HCT116 (cell line): Measurements from ENCODE around the gene TRIM65.

Experiments used
- CEBPB ChIP-seq: IDR thresholded peaks from 2 replicates; pipeline ENCODE4 v1.6.1; 2012; ENCODE audit warnings: low read depth
- EZH2 ChIP-seq: fragments of 200-600 bp; sonication (generic); IDR thresholded peaks from 2 replicates; pipeline ENCODE4 v1.6.1; 2017; ENCODE audit warnings: antibody characterized with exemption, mixed run types
- EZH2phosphoT487 ChIP-seq: fragments of 200-600 bp; IDR thresholded peaks from 2 replicates; pipeline ENCODE4 v1.6.1; 2018; ENCODE audit warnings: antibody characterized with exemption, borderline replicate concordance
- POLR2A ChIP-seq: IDR thresholded peaks from 2 replicates; pipeline ENCODE4 v1.7.0; 2011; ENCODE audit warnings: borderline replicate concordance; ENCODE audit not compliant: insufficient read depth, insufficient read length; ENCODE audit errors: extremely low read depth
- POLR2AphosphoS5 ChIP-seq: IDR thresholded peaks from 2 replicates; pipeline ENCODE4 v1.6.1; 2011; ENCODE audit warnings: mild to moderate bottlenecking, low read depth, low read length, moderate library complexity
- RAD21 ChIP-seq: IDR thresholded peaks from 2 replicates; pipeline ENCODE4 v1.6.1; 2012; ENCODE audit warnings: low read depth, mild to moderate bottlenecking
- TF ChIP-seq, protein P1 (sequence below), 3 experiments: fragments of 200-600 bp in 1 of 3; sonication (generic) in 1 of 3; IDR thresholded peaks in 2 of 3; conservative IDR thresholded peaks in 1 of 3; 2 replicates each; pipeline ENCODE4 v1.5.1; 2012 to 2017; ENCODE audit warnings: low read depth in 2 of 3, low read length in 2 of 3, antibody characterized with exemption in 1 of 3, borderline replicate concordance in 1 of 3, control low read depth in 1 of 3, mild to moderate bottlenecking in 1 of 3, mixed read lengths in 1 of 3, mixed run types in 1 of 3, moderate library complexity in 1 of 3; ENCODE audit not compliant: insufficient read depth in 1 of 3
- TF ChIP-seq, protein P2 (sequence below): IDR thresholded peaks from 2 replicates; pipeline ENCODE4 v1.6.1; 2012; ENCODE audit warnings: low read depth
- TF ChIP-seq, protein P3 (sequence below): IDR thresholded peaks from 2 replicates; pipeline ENCODE4 v1.6.1; 2012
- TF ChIP-seq, protein P4 (sequence below): IDR thresholded peaks from 2 replicates; pipeline ENCODE4 v1.6.1; 2011; ENCODE audit warnings: mild to moderate bottlenecking, low read length, moderate library complexity; ENCODE audit not compliant: insufficient replicate concordance; ENCODE audit errors: extremely low read depth

DNA sequence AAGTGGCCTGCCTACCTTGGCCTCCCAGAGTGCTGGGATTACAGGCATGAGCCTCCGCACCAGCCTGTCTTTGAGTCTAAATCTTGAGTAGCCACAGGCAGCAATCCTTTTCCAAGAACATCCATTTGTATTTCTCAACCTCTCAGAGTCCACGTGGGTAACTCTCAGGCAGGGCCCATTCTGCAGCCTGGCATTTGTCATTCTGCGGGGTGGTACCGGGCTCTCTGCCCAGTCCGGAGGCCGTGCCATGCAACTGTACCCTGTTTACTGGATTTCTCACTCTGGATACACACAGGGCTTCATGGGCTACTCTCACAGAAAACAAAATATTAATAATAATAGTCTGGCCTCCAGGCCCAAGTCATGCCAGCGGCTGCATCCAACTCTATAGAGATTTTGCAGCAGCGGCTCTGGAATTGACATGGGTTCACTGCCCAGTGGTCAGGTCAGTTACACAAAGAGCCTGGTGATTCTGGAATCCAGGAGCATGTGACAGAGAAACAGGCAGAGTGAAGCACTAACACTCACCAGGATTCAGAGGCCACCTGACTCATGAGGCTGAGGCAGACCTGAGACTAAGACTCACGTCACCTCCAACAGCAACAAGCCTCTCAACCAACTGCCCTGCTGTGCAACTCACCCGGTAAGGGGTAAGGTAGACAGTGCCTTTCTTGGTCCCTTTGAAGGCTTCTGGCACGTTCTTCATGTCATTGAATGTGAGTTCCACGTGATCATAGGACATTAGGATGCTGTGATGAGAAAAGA lies 45.6 kb downstream of the TRIM65 start:
- TF ChIP-seq POLR2A: no peak
- TF ChIP-seq, protein P1, sequence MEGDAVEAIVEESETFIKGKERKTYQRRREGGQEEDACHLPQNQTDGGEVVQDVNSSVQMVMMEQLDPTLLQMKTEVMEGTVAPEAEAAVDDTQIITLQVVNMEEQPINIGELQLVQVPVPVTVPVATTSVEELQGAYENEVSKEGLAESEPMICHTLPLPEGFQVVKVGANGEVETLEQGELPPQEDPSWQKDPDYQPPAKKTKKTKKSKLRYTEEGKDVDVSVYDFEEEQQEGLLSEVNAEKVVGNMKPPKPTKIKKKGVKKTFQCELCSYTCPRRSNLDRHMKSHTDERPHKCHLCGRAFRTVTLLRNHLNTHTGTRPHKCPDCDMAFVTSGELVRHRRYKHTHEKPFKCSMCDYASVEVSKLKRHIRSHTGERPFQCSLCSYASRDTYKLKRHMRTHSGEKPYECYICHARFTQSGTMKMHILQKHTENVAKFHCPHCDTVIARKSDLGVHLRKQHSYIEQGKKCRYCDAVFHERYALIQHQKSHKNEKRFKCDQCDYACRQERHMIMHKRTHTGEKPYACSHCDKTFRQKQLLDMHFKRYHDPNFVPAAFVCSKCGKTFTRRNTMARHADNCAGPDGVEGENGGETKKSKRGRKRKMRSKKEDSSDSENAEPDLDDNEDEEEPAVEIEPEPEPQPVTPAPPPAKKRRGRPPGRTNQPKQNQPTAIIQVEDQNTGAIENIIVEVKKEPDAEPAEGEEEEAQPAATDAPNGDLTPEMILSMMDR (IDR thresholded peaks at IDR 0.05 in 2 of 3, conservative IDR thresholded peaks at IDR 0.05 in 1 of 3; ENCODE audit: borderline replicate concordance in 1 of 3, insufficient read depth in 1 of 3, low read depth in 2 of 3, low read length in 2 of 3): no peak
- TF ChIP-seq, protein P2, sequence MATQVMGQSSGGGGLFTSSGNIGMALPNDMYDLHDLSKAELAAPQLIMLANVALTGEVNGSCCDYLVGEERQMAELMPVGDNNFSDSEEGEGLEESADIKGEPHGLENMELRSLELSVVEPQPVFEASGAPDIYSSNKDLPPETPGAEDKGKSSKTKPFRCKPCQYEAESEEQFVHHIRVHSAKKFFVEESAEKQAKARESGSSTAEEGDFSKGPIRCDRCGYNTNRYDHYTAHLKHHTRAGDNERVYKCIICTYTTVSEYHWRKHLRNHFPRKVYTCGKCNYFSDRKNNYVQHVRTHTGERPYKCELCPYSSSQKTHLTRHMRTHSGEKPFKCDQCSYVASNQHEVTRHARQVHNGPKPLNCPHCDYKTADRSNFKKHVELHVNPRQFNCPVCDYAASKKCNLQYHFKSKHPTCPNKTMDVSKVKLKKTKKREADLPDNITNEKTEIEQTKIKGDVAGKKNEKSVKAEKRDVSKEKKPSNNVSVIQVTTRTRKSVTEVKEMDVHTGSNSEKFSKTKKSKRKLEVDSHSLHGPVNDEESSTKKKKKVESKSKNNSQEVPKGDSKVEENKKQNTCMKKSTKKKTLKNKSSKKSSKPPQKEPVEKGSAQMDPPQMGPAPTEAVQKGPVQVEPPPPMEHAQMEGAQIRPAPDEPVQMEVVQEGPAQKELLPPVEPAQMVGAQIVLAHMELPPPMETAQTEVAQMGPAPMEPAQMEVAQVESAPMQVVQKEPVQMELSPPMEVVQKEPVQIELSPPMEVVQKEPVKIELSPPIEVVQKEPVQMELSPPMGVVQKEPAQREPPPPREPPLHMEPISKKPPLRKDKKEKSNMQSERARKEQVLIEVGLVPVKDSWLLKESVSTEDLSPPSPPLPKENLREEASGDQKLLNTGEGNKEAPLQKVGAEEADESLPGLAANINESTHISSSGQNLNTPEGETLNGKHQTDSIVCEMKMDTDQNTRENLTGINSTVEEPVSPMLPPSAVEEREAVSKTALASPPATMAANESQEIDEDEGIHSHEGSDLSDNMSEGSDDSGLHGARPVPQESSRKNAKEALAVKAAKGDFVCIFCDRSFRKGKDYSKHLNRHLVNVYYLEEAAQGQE: no peak
- no peak; the same call in 1 of the 2 replicates for TF ChIP-seq POLR2AphosphoS5
- TF ChIP-seq CEBPB: no peak
- TF ChIP-seq, protein P3, sequence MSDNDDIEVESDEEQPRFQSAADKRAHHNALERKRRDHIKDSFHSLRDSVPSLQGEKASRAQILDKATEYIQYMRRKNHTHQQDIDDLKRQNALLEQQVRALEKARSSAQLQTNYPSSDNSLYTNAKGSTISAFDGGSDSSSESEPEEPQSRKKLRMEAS: no peak
- no peak for TF ChIP-seq EZH2
- TF ChIP-seq RAD21: no peak
- no peak for TF ChIP-seq EZH2phosphoT487
- TF ChIP-seq, protein P4, sequence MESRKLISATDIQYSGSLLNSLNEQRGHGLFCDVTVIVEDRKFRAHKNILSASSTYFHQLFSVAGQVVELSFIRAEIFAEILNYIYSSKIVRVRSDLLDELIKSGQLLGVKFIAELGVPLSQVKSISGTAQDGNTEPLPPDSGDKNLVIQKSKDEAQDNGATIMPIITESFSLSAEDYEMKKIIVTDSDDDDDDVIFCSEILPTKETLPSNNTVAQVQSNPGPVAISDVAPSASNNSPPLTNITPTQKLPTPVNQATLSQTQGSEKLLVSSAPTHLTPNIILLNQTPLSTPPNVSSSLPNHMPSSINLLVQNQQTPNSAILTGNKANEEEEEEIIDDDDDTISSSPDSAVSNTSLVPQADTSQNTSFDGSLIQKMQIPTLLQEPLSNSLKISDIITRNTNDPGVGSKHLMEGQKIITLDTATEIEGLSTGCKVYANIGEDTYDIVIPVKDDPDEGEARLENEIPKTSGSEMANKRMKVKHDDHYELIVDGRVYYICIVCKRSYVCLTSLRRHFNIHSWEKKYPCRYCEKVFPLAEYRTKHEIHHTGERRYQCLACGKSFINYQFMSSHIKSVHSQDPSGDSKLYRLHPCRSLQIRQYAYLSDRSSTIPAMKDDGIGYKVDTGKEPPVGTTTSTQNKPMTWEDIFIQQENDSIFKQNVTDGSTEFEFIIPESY: no peak
